SU-DHL-6 (cell line): ENCODE data around the gene NUP42.

Experiments
- H2AFZ ChIP-seq: fragments of 200-600 bp; sonication (generic); 2 replicates; pipeline ENCODE4 v1.6.1; 2014; ENCODE audit warnings: low read depth, mild to moderate bottlenecking, moderate library complexity, mixed read lengths, antibody characterized with exemption, low read length; ENCODE audit not compliant: severe bottlenecking
- H3F3A ChIP-seq: fragments of 200-600 bp; shearing (Covaris generic); 2 replicates; pipeline ENCODE4 v1.6.0; 2016; ENCODE audit warnings: antibody characterized with exemption, mild to moderate bottlenecking; ENCODE audit not compliant: insufficient read depth
- H3K27ac ChIP-seq: fragments of 200-600 bp; sonication (generic); 2 replicates; pipeline ENCODE4 v1.5.1; 2016; ENCODE audit warnings: low read depth, mild to moderate bottlenecking, low read length, moderate library complexity, mixed read lengths
- H3K27me3 ChIP-seq: fragments of 200-600 bp; sonication (generic), shearing (Covaris generic); 2 replicates; pipeline ENCODE4 v1.6.0; 2014; ENCODE audit warnings: mild to moderate bottlenecking, low read length
- H3K36me3 ChIP-seq: fragments of 200-600 bp; sonication (generic); 2 replicates; pipeline ENCODE4 v1.6.1; 2014; ENCODE audit warnings: mild to moderate bottlenecking, low read length, mixed read lengths
- H3K4me2 ChIP-seq: fragments of 300-600, 200-600 bp; shearing (Covaris generic), sonication (generic); 2 replicates; pipeline ENCODE4 v1.6.0; 2014; ENCODE audit warnings: low read length, low read depth, mild to moderate bottlenecking; ENCODE audit not compliant: poor library complexity, severe bottlenecking
- H3K4me3 ChIP-seq: fragments of 200-600 bp; sonication (generic); 2 replicates; pipeline ENCODE4 v1.5.1; 2014; ENCODE audit warnings: antibody characterized with exemption, low read length, mild to moderate bottlenecking, mixed read lengths; ENCODE audit not compliant: insufficient read depth, poor library complexity, severe bottlenecking
- H3K79me2 ChIP-seq: fragments of 200-600 bp; sonication (generic); 2 replicates; pipeline ENCODE4 v1.6.1; 2014; ENCODE audit warnings: mild to moderate bottlenecking, low read length, moderate library complexity; ENCODE audit not compliant: insufficient read depth
- H3K9ac ChIP-seq: fragments of 200-600 bp; sonication (generic); 2 replicates; pipeline ENCODE4 v1.7.0; 2014; ENCODE audit warnings: mild to moderate bottlenecking, low read length
- H3K9me2 ChIP-seq: fragments of 200-600 bp; sonication (generic); replicated peaks from 2 replicates; pipeline ENCODE4 v1.6.1; 2014; ENCODE audit warnings: low read length; ENCODE audit not compliant: insufficient read depth
- H3K9me3 ChIP-seq: fragments of 200-600 bp; sonication (generic); 2 replicates; pipeline ENCODE4 v1.6.1; 2014; ENCODE audit warnings: low read length, mixed read lengths; ENCODE audit not compliant: insufficient read depth
- H4K20me1 ChIP-seq: fragments of 200-600 bp; sonication (generic); 2 replicates; pipeline ENCODE4 v1.6.1; 2014; ENCODE audit warnings: low read depth, mild to moderate bottlenecking, antibody characterized with exemption, low read length, moderate library complexity, mixed read lengths
- CTCF ChIP-seq: fragments of 200-600 bp; sonication (generic); IDR thresholded peaks from one replicate; pipeline ENCODE4 v1.5.1; 2017; ENCODE audit warnings: antibody characterized with exemption, mild to moderate bottlenecking, low read length, moderate library complexity; ENCODE audit not compliant: insufficient read depth, poor library complexity, severe bottlenecking
- EZH2phosphoT487 ChIP-seq: fragments of 200-600 bp; sonication (generic), shearing (Covaris generic); conservative IDR thresholded peaks from 2 replicates; pipeline ENCODE4 v1.6.1; 2018; ENCODE audit warnings: mild to moderate bottlenecking, antibody characterized with exemption, low read length, moderate library complexity, mixed read lengths

NUP42 gene

DNA sequence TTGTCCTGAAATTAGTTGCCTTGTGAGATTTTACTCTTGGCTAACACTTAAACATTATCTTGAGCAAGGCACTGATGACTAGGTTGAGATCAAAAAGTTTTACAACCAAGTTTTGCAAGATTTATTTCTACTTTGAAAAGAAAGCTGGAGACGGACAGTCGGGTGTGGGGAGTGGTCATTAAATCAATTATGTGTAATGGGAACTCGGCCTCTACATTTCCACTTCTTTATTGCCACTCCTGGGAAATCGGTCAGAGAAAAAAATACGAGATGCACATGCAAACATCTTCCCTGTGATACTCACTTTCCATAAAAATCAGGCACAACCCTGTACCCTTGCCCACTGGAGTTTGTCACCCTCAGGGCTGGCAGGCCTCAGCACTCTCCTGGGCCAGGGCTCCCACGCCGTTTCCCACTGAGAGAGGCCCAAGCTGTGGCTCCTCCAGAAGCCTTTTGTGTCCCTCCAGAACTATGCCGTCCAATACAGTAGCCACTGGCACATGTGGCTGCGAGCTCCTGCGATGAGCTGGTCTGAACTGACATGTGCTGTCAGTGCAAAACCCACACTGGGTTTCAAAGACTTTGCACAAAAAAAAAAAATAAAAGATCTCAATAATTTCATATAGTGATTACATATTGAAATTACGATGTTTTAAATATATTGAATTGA, 57.3 kb downstream of the NUP42 start:
- Histone ChIP-seq H3F3A (no peaks in the 10 kb centered on the region), H3K4me3 (no peak overlapping the region)

GRCh38 chr7:23239698-23240097, 57.9 kb downstream of the NUP42 start:
- no peaks in the 10 kb centered on the region for H3K36me3 ChIP-seq
- H3F3A ChIP-seq, result no peaks in the 10 kb centered on the region
- no peaks in the 10 kb centered on the region for H3K9me2 ChIP-seq
- no peak overlapping the region for H3K9ac ChIP-seq
- no peaks in the 10 kb centered on the region for H4K20me1 ChIP-seq
- no peak overlapping the region for H3K4me2 ChIP-seq
- H3K9me3 ChIP-seq, result no peaks in the 10 kb centered on the region
- no peak overlapping the region for H2AFZ ChIP-seq
- H3K27ac ChIP-seq, result no peak overlapping the region
- no peaks in the 10 kb centered on the region for H3K79me2 ChIP-seq
- TF ChIP-seq CTCF, result no peak
- TF ChIP-seq EZH2phosphoT487, result no peak
- no peaks in the 10 kb centered on the region for H3K27me3 ChIP-seq
- no peak overlapping the region for H3K4me3 ChIP-seq

More for the DNA sequence above, 57.3 kb downstream of the NUP42 start:
- Histone ChIP-seq H4K20me1 (no peaks in the 10 kb centered on the region), H3K9ac (no peak overlapping the region), H3K9me3 (no peaks in the 10 kb centered on the region), H3K9me2 (no peaks in the 10 kb centered on the region), H3K27me3 (no peaks in the 10 kb centered on the region), H3K4me2 (no peak overlapping the region), H3K36me3 (no peaks in the 10 kb centered on the region), H2AFZ (no peak overlapping the region), H3K27ac (no peak overlapping the region), H3K79me2 (no peaks in the 10 kb centered on the region)
- TF ChIP-seq CTCF (no peak), EZH2phosphoT487 (no peak)

DNA sequence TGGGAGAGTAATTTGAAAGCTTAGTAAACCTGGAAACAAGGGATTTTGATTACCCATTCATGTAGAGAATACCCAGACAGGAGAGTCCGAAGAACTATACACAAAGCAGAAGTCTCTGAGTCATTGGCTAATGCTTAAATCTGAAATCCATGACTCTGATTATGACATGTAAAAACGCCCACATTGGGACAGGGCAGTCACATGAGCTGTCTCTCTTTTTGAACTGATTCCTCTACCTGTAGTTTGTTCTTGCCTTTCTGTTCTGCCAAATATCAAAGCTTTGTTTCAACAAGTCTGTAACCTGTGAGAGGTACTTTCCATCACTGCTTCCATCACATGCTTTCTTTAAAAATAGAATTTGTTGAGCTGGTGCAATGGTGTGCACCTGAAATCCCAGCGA, 60.5 kb downstream of the NUP42 start:
- H3K4me3 ChIP-seq, result no peak overlapping the region
- H3K79me2 ChIP-seq, result no peaks in the 10 kb centered on the region
- no peaks in the 10 kb centered on the region for H4K20me1 ChIP-seq
- no peaks in the 10 kb centered on the region for H3K9me3 ChIP-seq
- H3K27me3 ChIP-seq, result no peaks in the 10 kb centered on the region
- no peak overlapping the region for H3K4me2 ChIP-seq
- H3F3A ChIP-seq, result no peaks in the 10 kb centered on the region
- no peaks in the 10 kb centered on the region for H3K9me2 ChIP-seq
- H3K9ac ChIP-seq, result no peak overlapping the region
- H3K27ac ChIP-seq, result no peak overlapping the region
- TF ChIP-seq CTCF (no peak), EZH2phosphoT487 (no peak)
- no peaks in the 10 kb centered on the region for H3K36me3 ChIP-seq
- no peak overlapping the region for H2AFZ ChIP-seq
